Fibroblast of peridontal ligament (primary cell): ENCODE data around the gene SLC4A8.

ENCODE experiments used
- DNase-seq: peaks from one replicate; pipeline ENCODE4 v3.0.0-alpha.2; 2010; ENCODE audit errors: extremely low read depth

The SLC4A8 gene

DNA sequence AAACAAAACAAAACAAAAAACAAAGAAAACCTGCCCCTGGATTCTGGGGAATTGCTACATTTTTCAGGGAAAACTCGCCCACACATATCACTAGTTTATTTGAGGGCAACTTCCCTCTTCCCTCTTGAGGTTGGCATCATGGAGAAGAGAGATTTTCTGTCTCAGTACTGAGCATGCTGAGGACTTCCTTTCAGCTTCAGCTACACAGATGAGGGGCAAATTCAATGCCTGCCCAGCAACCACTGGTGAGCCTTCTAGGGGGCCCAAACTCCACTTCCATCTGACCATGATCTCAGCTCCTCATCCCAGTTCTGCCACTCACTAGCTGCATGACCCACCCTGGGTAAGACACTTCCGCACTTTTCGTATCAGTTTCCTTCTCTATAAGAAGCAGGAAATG, 103.3 kb downstream of the SLC4A8 start:
- DNase-seq: no peak

DNA sequence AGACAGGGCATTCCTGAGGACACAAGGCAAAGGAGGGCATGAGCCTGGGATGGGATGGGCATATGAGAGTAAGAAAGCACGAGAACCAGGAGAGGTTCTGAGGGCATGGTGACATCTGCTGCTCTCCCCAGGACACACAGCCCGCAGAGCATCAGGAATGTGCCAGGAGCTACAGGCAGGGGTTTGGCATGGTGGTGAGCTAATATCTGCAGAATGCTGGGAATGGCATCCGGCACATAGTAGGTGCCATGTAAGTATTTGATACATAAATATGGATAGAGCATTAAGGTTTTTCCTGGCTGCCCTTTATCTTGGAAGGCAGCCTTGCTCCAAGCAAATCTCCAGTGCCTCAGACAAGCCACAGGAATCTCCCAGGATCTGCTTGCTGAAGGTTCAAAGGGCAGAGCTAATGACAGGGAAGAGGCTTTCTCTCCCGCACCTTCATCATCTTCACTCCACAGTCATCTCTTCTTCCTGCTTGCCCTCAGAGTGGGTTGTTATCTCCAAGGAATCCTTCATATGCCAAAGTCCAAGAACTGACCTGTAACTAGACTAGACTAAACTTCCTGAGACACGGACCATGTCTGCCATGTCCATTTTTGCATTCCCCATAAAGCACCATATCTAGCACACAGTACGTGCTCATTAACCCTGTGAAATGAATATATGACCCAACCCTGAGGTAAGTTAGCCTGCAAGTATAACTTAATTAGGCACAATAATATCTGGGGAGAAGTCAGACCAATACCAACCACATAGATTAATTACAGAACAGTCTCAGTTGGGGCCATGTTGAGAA, 104.4 kb downstream of the SLC4A8 start:
- no peak for DNase-seq

DNA sequence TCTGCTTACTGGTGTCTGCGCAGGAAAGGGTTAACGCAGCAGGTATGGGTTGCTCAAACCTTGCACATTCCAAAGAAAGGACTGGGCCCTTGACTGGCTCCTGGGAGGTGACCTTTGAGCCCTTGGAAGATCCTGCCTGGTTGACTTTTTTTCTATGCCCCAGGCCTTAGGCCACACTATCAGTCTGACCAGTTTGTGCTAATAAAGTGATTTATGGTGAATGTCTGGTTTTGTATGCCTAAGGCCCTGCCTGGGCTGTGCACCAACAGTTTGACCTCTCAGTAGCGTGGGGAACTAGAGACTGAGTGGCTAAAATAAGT, 105.0 kb downstream of the SLC4A8 start:
- DNase-seq: no peak

DNA sequence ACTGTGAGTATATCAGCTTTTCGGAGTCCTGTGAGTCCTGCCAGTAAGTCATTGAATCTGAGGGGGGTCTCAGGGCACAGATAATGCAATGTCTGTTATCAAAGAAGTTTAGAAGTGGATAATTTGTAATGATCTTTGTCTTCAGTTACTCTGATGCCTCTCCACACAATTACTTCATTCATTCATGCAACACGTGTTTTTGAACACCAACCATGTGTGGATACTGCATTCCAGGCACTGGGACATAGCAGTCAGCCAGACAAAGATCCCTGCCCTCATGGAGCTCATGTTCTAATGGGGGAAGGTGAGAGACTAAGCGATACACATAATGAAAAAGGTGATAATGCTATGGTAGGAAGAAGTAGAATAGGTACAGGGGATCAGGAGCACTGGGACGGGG, 105.6 kb downstream of the SLC4A8 start:
- no peak for DNase-seq

DNA sequence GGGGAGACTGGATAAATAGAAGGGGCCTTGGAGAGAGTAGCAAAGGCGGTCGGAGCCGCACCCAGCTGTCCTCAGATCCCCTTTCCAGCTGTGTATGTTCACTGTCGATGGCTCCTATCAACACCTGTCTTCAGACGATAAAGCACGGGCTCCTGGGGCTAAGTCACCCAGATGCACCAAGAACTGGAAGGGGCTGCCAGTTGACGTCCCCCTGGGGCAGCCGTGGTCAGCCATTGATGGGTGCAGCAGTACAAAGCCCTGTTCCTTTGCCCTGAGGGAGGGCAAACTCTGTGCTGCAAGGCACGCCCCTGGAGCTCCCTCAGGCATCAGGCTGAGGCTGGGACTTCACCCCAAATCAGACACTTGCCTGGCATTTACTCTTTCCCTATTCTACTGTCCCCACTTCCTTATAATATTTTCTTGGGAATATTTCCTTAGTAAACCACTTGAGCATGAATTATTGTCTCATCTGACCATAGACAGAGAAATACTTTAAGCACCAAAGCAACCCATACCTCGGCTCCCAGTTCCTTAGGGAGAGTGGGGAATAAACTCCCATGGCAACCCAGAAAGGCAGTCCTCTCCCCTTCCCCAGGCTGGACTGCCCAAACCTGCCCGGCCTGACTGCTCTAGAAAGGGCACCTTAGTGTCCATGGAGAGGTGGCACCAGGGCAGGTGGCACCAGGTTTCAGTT, 106.8 kb downstream of the SLC4A8 start:
- no peak for DNase-seq

DNA sequence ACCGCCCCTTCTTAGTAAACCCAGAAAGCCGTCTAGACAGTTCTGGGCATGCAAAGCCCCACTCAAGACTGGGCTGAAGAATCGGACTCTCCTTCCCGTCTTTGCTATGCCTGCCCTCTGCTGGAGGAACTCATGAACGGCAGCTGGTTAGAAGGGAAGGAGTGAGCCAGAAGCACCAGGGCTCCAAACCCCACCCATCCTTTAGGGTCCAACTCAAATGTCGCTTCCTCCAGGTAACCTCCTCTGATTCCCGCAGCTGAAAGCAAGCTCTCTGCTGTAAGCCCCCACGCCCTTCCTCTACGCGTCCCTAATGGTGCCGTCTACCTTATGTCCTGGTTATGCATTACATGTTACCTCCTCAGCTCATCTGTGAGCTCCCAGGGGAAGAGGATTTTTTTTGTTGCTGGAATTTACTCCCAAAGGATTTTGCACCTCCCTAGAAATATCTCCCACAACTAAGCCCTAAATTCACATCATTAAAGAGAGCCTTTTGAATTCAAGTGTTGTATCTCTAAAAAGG, 107.4 kb downstream of the SLC4A8 start:
- peak; percentile 80 for DNase-seq

DNA sequence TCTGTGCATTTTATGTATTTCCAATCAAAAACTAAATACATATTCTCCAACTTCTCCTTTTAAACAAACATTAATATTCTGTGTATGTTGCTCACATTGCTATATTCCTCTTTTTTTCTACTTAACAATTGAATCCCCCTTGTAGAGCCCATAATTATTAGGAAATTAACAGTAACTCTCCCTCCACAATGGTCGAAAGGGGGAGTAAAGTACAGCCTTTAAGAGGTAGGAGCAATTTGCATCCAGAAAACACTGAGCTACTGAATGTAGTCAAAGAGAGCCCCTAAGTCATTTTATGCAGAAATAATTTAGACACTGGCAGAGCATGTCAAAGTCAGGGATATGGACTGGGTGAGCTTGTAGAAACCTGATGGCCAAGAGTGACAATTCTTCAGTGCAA, 109.2 kb downstream of the SLC4A8 start:
- DNase-seq: peak; percentile 50

DNA sequence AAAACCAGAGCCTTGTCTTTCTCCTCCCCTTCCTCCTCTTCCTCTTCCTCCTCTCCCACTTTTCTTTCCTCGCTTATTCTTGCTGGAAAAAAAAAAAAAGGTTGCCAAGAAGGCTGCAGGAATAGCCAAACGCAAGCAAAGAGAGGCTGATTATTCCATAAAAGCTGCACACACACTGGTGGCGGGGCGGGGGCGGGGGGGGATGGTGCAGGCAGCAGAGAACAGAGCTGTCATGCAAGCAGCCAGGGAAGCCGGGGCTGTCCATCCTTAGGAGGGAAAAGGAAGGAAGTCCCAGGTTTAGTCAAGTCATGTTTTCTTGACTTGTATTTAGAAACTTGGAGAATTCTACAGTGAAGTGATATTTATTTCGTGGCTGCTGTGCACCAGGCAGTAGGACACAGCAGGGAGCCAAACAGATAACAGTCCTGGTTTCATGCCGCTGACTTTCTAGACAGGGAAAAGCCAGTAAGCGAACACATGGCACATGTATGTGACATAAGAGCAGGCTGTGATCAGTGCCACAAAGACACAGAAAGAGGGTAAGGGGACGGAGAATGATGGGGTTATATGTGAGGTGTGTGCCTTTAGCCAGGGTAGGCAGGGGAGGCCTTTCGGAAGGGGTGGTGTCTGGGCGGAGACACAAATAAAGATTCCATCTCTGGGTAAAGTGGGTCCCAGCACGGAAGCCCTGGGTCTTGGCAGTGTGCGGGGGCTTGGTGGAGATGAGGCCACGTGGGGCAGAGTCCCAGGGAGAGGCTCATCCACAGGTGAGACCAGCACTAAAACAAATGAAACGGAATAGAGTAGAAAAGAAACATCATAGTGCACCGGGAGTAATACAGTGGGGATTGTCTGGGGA, 109.8 kb downstream of the SLC4A8 start:
- no peak for DNase-seq

DNA sequence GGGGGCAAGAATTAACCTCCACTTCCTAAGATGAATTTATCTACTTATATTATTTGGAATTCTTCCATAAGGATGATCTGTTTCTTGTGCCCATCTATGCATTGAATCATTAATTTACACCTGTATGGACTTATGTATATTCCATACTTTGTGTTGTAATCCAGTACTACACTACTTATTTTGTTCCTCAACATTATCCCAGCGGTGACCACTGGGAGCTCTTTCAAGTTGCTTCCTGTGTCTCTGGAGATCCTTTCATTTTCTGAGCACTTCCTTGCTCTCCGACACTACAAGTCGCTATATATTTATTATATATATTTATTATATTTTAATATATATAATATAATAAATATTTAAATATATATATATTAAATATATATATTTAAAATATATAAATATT, 111.5 kb downstream of the SLC4A8 start:
- peak; percentile 26 for DNase-seq

DNA sequence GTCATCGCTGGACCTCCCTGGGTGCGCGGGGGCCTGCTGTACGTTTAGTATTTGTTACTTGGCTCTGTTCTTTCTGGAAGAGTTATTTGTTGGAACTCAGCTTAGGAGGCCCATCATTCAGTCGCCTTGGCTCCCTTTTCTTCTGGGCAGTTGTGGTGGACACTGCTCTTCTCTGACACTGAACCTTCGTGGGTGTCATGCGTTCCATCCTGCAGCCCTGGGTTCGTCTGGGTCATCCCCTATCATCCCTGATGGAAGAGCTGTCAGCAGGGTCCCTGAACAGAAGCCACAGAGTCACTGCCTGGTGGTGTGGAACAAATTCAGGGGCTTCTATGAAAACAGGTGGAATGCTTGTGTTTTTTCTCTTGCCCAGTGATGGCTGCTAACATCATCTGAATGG, 113.5 kb downstream of the SLC4A8 start:
- DNase-seq: no peak

DNA sequence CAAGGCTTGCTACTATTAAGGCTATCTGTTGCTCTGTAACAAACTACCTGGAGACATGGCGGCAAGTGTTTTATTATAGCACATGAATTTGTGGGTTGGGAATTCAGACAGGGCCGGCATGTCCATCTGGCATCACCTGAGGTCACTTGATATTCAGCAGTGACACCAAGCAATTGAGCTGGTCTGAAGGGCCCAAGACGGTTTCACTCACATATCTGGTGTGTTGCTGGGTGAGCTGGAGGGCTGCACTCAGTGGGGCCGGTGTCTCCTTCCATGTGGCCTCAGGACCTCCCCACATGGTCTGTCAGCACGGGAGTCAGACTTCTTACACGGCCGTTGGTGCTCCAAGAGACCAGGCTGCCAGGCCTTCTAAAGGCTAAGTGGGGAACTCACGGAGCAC, 114.0 kb downstream of the SLC4A8 start:
- DNase-seq: no peak

DNA sequence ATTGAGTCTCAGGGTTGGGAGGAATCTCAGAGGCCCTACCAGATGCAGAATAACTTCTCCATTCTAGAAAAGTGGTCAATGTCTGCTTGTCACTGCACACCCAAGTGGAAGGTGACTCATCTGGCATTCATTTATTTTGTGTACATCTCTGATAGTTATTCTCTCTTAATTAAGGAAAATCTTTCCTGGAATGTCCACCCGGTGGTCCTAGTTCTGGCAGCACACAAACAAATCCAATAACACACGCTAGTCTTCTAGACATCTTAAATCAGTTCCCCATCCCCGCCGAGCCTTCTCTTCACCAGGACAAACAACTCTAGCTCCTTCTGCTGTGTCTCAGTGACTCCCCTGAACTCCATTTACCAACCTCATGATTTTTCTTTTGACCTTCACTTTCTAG, 116.4 kb downstream of the SLC4A8 start:
- no peak for DNase-seq

DNA sequence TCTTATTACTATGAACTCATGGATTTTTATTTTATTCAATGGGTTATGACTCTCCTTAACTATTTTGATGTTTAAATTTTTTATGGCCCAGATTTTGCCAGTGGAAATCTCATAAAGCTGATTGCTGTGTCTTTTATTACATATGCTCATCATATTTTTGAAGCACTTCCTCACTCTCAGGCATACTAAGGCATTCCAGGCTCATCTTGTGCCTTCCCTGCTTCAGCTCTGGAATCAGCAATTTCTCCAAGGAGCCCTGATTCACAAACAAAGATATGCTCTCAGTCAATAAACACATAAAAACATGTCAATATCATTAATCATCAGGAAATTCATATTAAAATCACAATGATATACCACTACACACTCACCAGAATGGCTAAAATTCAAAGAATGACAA, 121.5 kb downstream of the SLC4A8 start:
- DNase-seq: no peak

DNA sequence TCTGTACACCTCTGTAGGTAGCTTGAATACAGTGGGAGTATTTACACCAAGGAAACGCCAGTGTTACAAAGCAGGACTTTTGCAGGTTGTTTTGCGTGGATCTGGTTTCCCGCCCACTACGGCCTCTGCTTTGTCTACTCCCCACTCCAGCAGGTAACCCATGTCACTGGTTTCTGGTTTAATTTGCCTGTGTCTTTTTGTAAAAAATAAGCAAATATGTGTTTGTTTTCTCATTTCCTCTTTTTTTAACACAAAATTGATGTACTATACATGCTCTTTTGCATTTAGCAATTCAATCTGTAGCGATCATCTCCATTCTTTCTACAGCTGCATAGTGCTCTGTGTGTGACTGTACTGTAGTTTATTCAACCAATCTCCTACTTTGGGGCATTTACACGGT, 123.0 kb downstream of the SLC4A8 start:
- no peak for DNase-seq

DNA sequence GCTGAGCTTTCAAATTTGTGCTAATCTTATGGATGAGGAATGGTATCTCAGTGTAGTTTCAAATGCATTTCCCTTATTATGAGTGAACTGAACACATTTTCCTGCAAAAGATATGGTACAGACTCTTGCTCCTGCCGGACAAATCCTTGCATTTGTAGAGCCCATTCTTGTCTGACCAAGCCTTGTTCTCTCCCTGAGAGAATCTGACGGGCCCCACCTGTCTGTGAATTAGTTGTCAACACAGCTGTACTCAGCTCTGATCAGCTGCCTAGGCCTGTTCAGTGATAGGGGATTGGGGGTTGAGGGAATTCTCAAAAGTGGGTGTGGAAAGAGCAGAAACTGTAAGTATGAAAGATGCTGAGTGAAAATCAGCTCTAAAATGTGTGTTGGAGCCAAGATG, 123.6 kb downstream of the SLC4A8 start:
- DNase-seq: no peak

DNA sequence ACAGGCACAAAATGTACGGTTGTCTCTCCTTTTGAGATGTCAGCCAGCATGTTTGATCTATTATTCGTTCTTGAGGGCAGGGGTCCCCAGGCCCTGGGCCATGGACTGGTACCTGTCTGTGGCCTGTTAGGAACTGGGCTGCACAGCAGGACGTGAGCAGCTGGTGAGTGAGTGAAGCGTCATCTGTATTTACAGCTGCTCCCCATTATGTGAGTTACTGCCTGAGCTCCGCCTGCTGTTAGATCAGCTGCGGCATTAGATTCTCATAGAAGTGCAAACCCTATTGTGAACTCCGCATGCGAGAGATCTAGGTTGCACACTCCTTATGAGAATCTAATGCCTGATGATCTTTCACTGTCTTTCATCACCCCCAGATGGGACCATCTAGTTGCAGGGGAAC, 125.0 kb downstream of the SLC4A8 start:
- DNase-seq: peak; percentile 25
